ENCODE results near the gene THRSP. TPM values are rescaled to one million over a fixed set of nuclear protein-coding genes. Genes with fewer than 3 reads are reported as not detected.

The THRSP gene
- total and polyA plus RNA-seq, 11 donors, result 0.33 to 51.0 (median 3.9) TPM; not detected in 3

GRCh38 chr11:78061921-78062311 lies 1.7 kb upstream of the THRSP start:
- DNase-seq, result no peak
- no peak for TF ChIP-seq POLR2A (IDR thresholded peaks at IDR 0.05)
- TF ChIP-seq, protein P1, sequence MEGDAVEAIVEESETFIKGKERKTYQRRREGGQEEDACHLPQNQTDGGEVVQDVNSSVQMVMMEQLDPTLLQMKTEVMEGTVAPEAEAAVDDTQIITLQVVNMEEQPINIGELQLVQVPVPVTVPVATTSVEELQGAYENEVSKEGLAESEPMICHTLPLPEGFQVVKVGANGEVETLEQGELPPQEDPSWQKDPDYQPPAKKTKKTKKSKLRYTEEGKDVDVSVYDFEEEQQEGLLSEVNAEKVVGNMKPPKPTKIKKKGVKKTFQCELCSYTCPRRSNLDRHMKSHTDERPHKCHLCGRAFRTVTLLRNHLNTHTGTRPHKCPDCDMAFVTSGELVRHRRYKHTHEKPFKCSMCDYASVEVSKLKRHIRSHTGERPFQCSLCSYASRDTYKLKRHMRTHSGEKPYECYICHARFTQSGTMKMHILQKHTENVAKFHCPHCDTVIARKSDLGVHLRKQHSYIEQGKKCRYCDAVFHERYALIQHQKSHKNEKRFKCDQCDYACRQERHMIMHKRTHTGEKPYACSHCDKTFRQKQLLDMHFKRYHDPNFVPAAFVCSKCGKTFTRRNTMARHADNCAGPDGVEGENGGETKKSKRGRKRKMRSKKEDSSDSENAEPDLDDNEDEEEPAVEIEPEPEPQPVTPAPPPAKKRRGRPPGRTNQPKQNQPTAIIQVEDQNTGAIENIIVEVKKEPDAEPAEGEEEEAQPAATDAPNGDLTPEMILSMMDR (IDR thresholded peaks at IDR 0.05), result no peak
- Histone ChIP-seq H3K9me3 (no peaks in the 10 kb centered on the region), H3K27me3 (no peaks in the 10 kb centered on the region), H3K4me3 (no peak overlapping the region), H3K36me3 (no peaks in the 10 kb centered on the region), H3K4me1 (peaks cover 0 to 16% (median 7%) of the 10 kb centered on the region in 12 donors), H3K27ac (peak overlapping the region in 1 of 12 donors; percentile 42)
- ATAC-seq, result no peak
- 34 to 49% (median 45%) methylated on average over 4 of the region's 4 CpGs for WGBS, 4 donors
- intact Hi-C loops (cut with DNase I), result no loop called here

- H3K27me3 ChIP-seq, result no peaks in the 10 kb centered on the region
- DNase-seq (no peak), ATAC-seq (no peak)
- H3K36me3 ChIP-seq, result peaks cover 0 to 6% (median 5%) of the 10 kb centered on the region in 9 donors
- intact Hi-C loops (cut with DNase I), result no loop called here
- TF ChIP-seq, protein P1 (IDR thresholded peaks at IDR 0.05), result no peak
- TF ChIP-seq POLR2A (IDR thresholded peaks at IDR 0.05), result no peak
- H3K9me3 ChIP-seq, result no peaks in the 10 kb centered on the region
- no peak overlapping the region for H3K27ac ChIP-seq
- H3K4me3 ChIP-seq, result no peak overlapping the region
- H3K4me1 ChIP-seq, result peaks cover 0 to 16% (median 7%) of the 10 kb centered on the region in 12 donors
- 83 to 91% (median 87%) methylated on average over 2 of the region's 2 CpGs for WGBS, 4 donors
Measured at GRCh38 chr11:78062671-78063070, 990 bp upstream of the THRSP start.

- no peaks in the 10 kb centered on the region for H3K27me3 ChIP-seq
- peaks cover 0 to 30% (median 24%) of the 10 kb centered on the region in 9 donors for H3K36me3 ChIP-seq
- no peak overlapping the region for H3K4me3 ChIP-seq
- H3K27ac ChIP-seq, result no peak overlapping the region
- H3K4me1 ChIP-seq, result peaks cover 0 to 31% (median 7%) of the 10 kb centered on the region in 12 donors
- intact Hi-C loops (cut with DNase I), result no loop called here
- 71 to 83% (median 79%) methylated on average over 2 of the region's 2 CpGs for WGBS, 4 donors
- no peaks in the 10 kb centered on the region for H3K9me3 ChIP-seq
- TF ChIP-seq POLR2A (IDR thresholded peaks at IDR 0.05), result no peak
- TF ChIP-seq, protein P1 (IDR thresholded peaks at IDR 0.05), result no peak
- no peak for DNase-seq
- ATAC-seq, result no peak
Measured at GRCh38 chr11:78065203-78065602, 1.5 kb downstream of the THRSP start.

- peaks cover 0 to 26% (median 3%) of the 10 kb centered on the region in 12 donors for H3K4me1 ChIP-seq
- intact Hi-C loops (cut with DNase I), result no loop called here
- no peaks in the 10 kb centered on the region for H3K27me3 ChIP-seq
- DNase-seq (no peak), ATAC-seq (no peak)
- 74 to 86% (median 82%) methylated on average over 2 of the region's 2 CpGs for WGBS, 4 donors
- H3K36me3 ChIP-seq, result peaks cover 0 to 43% (median 37%) of the 10 kb centered on the region in 9 donors
- H3K4me3 ChIP-seq, result no peak overlapping the region
- H3K9me3 ChIP-seq, result no peaks in the 10 kb centered on the region
- TF ChIP-seq, protein P1 (IDR thresholded peaks at IDR 0.05), result no peak
- TF ChIP-seq POLR2A (IDR thresholded peaks at IDR 0.05), result no peak
- no peak overlapping the region for H3K27ac ChIP-seq
Measured at GRCh38 chr11:78066471-78066870, 2.8 kb downstream of the THRSP start.
